HG03135 (cell line): Measurements from ENCODE around the gene LGMN.
"Not testable (repeated sequence)": the region's sequence is repeated elsewhere in the genome, so short reads cannot be mapped to it uniquely, and the experiment has no call there.

Source experiments
- ATAC-seq: cut with Tn5 transposase; IDR thresholded peaks from one replicate; pipeline ENCODE4 v1.9.1; 2021; ENCODE audit warnings: mild to moderate bottlenecking, moderate library complexity; ENCODE audit not compliant: unreplicated experiment

Gene LGMN

DNA sequence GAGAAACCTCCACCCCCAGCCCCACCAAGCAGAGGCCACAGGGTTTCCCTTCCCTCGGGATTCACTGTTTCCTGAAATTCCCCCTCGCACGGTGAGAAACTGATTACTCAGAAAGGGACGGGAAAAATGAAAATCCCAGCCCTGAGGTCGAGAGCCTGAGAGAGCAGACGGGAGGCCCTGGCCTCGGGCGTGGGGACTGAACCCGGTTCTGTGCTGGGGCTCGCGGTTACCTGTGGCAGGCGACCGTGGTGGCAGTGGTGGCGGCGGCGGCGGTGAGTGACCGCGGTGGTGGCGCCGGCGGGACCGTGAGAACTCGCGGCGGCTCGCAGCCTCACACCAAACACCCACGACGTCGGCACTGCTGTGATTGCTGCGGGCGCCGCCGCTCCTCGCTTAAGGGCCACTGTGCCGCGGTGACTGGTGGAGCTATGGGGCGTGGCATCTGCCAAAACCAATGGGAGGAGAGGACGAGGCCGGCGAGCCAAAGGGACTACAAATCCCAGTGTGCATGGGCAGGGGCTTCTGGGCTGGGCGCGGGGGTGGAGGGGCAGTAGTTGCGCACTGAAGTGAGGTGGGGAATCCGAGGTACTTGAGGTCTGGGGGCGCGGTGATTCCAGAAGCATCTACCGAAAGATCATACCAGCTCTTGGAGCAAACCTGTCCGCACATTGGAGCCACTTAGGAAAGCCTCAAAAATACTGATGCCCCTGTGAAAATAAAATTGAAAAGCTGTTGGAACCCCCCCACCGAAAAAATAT, at the start of gene LGMN:
LGMN (minus strand) TSS at position 369 of the 758 bp plus-strand sequence. CDS start 15,841 bp downstream, outside the sequence.
- ATAC-seq = peak; percentile 72

DNA sequence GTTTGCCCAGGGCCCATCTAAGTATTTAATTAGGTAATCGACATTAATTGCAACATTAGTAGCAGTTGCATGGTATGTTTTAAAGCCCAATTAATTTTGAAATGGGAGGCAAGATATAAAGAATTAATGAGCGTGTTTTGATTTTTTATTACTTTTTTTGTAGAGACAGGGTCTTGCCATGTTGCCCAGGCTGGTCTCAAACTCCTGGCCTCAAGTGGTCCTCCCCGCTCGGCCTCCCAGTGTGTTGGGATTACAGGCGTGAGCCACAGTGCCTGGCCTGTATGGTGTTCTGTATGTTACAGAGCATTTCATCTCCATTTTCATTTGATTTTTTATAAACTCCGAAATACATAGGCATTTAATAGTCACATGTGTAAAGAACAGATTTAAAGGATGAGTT, 46.5 kb upstream of the LGMN start:
- no peak for ATAC-seq

- no peak for ATAC-seq
Measured at GRCh38 chr14:92794547-92794941, 46.1 kb upstream of the LGMN start.

DNA sequence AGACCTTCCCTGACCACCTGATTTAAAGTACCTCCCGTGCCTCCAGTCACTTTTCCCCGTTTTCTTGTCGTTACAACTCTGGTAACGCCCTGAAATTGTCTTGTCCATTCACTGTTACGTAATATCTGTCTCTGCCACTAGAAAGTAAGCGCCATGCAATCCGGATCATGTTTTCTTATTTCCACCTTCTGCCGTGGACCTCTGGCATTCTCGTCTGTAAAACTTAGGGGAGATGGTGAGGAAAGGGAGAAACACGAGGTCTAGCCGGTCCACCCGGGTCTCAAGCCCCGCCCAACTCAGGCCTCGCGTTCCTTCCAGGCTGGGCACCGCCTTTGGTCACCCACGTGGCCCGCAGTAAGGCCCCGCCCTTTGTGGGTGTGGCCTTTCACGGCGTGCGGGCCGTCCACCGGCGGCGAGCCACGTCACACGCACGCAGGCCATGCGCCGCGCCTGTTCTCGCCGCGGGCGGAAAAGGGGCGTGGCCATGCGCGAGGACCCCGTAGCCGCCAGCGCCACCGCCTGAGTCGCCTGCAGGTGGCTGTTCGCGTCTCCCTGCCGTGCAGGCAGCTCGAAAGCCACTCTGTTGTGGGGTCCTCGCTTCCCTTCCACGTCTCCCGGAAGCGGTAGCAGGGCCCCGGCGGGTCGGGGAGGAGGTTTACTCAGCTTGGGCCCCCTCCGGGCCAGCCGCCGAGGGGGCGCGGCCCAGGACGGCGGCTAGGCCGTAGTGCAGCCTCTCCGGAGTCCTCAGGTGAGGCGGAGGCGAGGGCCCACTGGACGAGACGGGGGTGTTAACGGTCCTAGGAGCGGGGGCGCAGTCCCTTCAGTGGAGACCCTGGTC, 45.5 kb upstream of the LGMN start, which contains the start of gene GOLGA5:
GOLGA5 (plus strand) TSS at position 597 of the 838 bp plus-strand sequence. CDS start 3,133 bp downstream, outside the sequence.
- ATAC-seq = peak; percentile 94

DNA sequence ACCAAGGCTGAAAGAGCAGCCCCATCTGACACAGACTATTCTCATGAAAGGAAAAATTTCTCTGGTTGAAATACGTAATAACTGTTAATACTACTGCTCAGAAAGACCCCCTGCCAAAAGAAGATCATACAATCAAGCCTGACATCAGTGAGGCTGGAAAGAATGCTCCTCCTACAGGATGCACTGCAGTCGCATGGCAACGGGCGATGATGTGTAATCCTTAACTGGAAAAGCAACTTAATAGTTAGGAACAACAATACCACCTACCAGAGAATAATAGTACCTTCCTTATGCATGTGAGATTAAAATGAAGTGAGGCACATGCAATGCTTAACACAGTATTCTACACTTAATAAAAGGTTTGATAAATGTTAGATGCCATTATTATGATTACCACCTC, 44.5 kb upstream of the LGMN start:
- no peak for ATAC-seq

DNA sequence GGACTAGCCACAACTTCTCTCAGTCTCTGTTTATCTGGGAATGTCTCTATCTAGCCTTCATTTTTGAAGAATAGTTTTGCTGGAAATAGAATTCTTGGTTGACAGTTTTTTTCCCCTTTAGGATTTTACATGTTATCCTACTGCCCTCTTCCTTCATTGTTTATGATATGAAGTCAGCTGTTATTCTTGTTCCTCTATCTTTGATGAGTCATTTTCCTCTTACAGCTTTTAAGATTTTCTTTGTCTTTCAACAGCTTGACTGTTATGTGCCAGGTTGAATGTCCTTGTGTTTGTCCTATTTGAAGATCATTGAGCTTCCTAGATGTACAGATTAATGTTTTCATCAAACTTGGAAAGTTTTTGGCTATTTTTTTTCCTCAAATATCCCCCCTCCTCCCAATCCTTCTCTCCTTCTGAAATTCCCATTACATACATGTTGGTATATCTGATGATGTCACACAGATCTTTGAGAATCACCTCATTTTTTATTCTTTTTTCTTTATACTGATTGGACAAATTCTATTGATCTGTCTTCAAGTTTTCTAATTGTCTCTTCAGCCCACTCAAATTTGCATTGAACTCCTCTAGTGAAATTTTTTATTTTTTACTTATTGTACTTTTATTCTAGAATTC, 41.1 kb upstream of the LGMN start:
- no peak for ATAC-seq

GRCh38 chr14:92787554-92787953, 39.1 kb upstream of the LGMN start:
- ATAC-seq = no peak

- ATAC-seq = no peak
Measured at GRCh38 chr14:92786427-92786756, 38.0 kb upstream of the LGMN start.

DNA sequence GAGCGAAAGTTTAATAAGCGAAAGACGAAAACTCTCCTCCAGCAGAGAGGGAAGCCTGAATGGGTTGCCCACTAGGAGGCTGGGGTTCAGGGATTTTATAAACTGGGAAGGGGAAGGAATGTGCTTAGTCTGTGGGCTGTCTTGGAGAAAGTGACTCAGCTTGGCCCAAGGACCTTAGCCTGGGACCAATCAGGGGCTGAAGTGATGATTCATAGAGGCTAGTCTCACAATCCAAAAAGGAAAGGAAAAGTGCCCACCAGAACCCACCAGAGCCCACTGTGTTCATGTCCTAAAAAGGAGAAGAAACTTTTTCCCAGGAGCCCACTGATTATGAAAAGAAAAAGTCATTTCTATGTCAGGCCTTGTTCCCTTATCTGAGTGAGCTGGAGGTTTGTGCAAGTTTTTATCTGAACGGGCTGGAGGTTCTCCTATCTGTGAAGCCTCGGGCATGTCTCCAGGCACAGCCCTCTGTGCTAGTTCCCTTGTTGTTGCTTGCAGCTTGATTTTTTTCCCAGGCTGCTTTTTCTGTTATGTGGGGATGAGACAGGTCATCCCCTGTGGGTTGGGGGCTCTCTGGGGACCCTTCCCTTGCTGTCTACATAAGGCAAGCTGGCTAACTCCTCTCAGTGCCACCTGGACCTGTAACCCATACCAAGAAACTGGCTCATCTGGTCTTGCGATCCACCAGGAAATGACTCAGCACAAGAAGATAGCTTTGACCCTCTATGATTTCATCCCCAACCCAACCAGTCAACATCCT, 37.4 kb upstream of the LGMN start:
- no peak for ATAC-seq

DNA sequence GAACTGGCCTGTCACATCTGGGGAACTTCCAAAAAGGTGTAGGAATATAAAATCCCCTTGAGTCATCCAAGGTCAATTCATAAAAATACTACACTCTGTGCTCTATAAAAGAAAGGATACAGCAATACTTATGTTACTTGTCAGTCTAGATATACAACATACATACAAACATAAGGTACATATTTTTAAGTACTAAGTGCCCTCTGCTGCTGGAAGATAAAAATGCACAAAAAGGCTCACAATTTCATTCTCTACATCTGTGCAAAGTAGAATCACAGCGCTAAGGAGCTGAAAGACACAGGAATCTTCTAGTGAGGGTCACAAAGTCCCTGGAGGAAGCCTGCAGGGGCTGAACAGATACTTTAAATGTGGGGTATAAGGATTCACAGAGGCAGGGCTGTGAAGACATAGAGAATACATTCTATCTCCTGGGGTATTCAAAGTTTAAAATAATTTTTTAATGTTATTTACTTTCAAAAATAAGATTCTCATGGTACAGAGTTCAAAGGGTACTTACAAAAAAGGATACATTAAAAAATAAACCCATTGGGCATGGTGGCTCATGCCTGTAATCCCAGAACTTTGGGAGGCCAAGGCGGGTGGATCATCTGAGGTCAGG, 35.5 kb upstream of the LGMN start:
- ATAC-seq = no peak

- ATAC-seq = no peak
Measured at GRCh38 chr14:92781350-92781749, 32.9 kb upstream of the LGMN start.

DNA sequence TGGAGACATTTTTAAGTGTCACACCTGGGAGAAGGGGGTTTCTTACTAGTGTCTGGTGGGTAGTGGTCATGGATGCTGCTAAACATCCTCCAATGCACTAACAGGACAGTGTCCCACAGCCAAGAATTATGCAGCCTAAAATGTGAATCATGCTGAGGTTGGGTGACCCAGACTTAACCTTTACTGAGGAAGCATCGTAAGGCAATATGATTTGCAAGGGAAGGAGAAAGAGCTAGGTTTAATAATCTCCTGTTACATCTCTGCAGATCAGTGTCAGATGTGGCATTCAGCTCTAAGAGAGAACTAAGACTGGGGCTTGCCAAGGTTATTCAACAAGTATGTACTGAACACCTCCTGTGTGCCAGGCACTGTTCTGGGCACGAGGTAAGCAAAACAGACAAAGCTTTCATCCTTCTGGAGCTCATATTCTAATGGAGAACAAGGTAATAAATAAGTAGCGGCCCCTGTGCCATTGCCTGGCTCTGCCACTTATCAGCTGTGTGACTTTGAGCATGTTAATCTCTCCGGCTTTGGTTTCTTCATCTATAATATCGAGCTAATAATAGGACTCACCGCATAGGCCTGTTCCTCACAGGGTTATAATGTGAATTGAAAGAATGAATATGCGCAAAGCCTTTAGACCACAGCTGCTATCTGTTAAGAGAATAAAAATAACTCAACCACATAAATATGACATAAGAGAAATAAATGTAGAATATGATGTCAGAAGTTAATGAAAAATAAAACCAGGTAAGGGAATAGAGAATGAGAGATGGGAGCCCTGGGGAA, 32.2 kb upstream of the LGMN start:
- ATAC-seq = no peak

DNA sequence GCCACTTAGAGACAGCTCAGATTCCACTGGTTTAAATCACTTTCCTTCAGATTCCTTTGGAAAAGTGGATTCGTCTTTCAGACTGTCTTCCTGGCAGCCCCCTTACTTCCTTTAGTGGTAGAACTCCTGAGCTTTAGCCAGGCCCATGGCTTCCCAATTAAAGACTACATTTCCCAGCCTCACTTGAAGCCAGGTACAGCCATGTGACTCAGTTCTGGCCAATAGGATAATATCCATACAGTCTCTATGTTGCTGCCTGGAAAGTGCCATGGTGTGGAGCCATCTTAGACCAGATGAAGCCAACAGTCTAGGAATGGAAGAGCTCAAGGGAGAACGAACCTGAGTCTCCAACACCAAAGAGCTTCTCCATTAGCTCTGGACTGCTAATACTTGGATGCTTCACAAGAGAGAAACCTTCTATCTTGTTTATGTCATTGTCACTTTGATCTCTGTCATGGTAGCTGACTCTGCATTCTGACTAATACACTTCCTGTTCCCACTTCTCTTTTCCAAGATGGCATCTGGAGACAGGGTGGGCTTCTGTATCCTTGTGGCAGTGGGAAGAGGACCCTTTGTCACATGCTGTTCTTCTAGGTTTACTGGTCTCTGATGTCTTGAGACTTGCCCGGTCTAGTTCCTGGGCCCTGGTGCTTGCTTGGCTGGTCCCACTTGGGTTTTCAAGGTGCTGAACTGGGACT, 30.6 kb upstream of the LGMN start:
- ATAC-seq = not testable (repeated sequence)

DNA sequence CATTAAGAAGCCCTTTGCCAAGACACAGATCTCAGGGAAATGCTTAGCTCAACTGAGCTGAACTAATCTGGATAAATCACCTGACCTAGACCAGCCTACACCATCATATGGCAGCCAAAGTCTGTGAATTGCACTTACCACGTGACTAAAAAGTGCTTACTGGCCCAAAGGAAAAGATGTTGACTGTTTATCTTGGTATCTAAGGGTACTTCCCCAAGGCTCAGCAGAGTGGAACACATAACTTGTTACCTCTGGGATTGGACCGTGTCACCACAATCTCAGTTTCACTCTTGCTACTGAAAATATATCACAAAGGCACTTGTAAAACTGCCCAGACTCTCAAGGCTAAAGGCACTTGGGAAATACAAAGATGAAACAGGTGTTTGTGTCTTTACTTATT, 26.9 kb upstream of the LGMN start:
- peak; percentile 92 for ATAC-seq

- ATAC-seq = no peak
Measured at GRCh38 chr14:92774572-92774971, 26.1 kb upstream of the LGMN start.

- no peak for ATAC-seq
Measured at GRCh38 chr14:92770484-92770883, 22.1 kb upstream of the LGMN start.

DNA sequence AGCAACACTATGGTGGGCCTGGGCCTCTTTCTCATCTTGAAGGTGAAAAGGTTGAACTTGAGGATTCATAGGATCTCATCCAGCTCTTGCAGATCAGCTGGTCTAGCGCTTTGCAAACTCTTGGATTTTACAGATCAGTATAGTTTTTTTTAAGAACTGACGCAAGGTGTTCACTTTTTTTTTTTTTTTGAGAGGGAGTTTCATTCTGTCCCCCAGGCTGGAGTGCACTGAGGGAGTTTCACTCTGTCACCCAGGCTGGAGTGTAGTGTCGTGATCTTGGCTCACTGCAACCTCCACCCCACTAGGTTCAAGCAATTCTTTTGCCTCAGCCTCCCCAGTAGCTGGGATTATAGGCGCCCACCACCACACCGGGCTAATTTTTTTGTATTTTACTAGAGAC, 20.4 kb upstream of the LGMN start:
- ATAC-seq = no peak

- peak; percentile 94 for ATAC-seq
Measured at GRCh38 chr14:92768236-92768635, 19.8 kb upstream of the LGMN start.
